Measurements from ENCODE around the gene SCIMP.
"Not testable (repeated sequence)": the region's sequence is repeated elsewhere in the genome, so short reads cannot be mapped to it uniquely, and the experiment has no call there.

Gene SCIMP

DNA sequence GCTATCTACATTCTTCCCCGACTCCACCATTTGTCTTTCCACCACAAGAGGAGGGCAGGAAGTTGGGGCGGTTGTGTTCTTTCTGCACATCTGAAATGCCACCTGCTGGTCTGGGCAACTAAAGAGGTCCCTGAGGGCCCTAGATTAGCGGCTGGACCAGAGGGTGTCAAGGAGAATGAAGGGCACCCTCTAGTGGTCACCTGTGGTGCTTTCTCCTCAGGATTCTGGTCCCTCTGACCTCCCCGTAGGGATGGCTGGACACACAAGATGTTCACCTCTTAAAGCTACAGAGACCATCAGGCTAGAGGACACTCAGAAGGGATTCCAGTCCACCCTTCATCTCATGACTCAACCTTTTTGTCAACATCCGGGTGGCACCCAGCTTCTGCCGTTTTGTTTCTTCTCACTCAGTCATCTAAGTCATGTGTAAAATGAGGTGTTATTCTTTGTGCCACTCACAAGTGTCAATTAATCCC lies 2.9 kb upstream of the SCIMP start:
- DNase-seq (ENCODE audit: low spot score), result peak; percentile 54

- no peak for DNase-seq (ENCODE audit: low spot score)
These were observed 2.4 kb upstream of the SCIMP start for GRCh38 chr17:5236938-5237540.

DNA sequence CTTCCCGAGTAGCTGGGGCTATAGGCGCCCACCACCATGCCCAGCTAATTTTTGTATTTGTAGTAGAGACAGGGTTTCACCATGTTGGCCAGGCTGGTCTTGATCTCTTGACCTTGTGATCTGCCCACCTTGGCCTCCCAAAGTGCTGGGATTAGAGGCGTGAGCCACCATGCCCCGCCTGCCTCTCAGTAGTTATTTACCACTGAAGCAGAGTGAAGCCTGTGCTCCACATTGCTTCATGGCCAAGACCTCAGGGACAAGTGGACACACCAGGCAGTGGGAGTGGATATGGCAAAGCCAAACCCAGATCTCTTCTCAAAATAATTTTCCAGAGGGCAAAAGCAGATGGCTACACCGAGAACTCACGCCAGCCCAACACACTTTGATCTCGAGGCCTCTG lies 1.2 kb downstream of the SCIMP start:
- DNase-seq (ENCODE audit: low spot score), result not testable (repeated sequence)

DNA sequence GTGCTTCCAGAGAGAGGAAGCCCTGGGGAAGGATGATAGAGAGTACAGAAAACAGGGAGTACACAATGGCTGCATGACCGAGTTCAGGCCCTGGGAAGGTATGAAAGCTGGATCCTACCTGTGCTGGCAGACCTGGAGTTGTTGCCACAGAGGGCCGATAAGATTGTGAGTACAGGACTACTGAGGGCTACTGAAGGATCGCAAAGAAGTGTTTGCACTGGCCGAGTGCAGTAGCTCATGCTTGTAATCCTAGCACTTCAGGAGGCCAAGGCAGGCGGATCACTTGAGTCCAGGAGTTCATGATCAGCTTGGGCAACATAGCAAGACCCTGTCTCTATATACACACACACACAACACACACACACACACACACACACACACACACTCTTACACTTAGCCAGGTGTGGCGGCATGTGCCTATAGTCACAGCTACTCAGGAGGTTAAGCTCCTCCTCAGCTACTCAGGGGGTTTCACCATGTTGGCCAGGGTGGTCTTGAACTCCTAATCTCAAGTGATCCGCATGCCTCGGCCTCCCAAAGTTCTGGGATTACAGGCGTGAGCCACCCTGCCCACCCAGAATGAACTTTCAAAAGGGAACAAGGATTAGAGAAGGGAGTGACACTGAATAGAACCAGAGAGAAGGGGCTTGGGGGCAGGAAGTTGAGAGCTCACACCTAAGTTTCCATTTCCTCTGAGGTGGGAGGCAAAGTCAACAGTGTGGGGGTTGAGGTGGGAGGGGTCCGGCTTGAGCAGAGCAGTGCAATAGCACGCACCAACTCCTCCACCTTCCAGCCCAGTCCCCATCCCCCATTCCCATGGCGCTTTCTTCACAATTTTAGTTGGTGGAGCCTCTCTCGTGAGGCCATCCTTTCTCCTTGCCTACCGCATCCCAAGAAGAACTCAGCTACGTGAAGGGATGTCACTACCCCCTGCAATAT lies 7.5 kb downstream of the SCIMP start:
- no peak for DNase-seq (ENCODE audit: low spot score)

- DNase-seq (ENCODE audit: low spot score), result no peak
These were observed 8.8 kb downstream of the SCIMP start for GRCh38 chr17:5225668-5226457.

- not testable (repeated sequence) for DNase-seq (ENCODE audit: low spot score)
These were observed 12.7 kb downstream of the SCIMP start for GRCh38 chr17:5221912-5222311.

DNA sequence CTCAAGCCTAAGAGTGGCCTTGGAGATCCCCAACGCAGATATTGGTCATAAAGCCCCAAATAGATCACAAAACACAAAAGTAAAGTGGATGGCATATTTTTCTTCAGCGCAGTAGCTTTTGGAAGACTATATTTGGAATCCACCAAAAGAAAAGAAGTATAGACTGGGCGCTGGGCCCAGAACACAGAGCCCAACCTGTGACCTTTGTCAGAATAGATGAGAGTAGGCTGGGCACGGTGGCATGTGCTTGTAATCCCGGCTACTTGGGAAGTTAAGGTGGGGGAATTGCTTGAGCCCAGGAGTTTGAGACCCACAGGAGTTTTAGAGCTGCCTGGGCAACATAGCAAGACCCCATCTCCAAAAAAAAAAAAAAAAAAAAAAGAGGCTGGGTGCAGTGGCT lies 14.6 kb downstream of the SCIMP start:
- no peak for DNase-seq (ENCODE audit: low spot score)

- no peak for DNase-seq (ENCODE audit: low spot score)
These were observed 15.1 kb downstream of the SCIMP start for GRCh38 chr17:5219536-5219935.

GRCh38 chr17:5217562-5217961 lies 17.1 kb downstream of the SCIMP start:
- not testable (repeated sequence) for DNase-seq (ENCODE audit: low spot score)

DNA sequence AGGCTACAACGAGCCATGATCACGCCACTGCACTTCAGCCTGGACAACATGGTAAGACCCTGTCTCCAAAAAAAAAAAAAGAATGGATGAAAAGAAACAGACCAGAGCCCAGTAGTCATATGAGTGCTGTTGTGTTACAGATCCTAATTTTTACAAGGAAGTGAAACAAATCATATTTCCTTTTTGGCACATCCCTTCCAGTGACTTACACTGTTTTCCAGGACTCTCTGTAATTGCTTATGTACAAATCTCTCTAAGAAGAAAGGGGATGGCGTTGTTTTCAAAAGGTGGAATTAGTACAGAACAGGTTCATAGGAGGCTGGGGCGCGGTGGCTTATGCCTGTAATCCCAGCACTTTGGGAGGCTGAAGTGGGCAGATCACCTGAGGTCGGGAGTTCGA lies 23.2 kb downstream of the SCIMP start:
- DNase-seq (ENCODE audit: low spot score), result no peak

DNA sequence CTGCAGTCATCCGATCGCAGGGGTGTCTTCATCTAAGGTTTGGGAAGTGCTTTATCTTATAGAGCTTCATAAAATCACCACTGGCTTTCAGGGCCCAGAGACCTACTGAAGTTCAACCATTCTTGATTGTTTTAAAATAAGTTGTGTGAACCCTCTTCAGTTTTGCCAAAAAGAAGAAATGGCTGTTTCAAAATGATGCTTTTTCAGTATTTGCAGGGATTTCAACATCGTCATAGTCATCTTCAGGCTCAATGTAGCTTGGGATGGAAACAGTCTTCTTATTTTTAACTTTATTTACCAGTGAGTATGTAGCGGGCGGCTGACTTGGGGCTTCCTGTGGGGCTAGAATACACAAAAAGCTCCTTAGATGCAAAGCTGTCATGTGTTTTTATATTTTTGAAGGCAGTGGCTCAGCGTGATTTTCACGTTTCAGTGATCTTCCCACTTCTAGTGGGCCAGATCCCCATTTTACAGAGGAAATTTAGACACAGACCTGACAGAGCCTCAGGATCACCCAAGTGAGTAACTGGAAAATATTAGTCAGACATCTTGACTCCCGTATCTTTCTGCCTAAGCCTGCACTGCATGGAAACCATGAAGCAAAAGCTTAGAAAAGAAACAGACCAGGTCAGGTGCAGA lies 23.9 kb downstream of the SCIMP start:
- DNase-seq (ENCODE audit: low spot score), result no peak

- no peak for DNase-seq (ENCODE audit: low spot score)
These were observed 24.6 kb downstream of the SCIMP start for GRCh38 chr17:5210091-5210490.

- no peak for DNase-seq (ENCODE audit: low spot score)
These were observed 25.3 kb downstream of the SCIMP start for GRCh38 chr17:5209396-5209795.

- DNase-seq (ENCODE audit: low spot score), result no peak
These were observed 30.8 kb downstream of the SCIMP start for GRCh38 chr17:5203908-5204294.

DNA sequence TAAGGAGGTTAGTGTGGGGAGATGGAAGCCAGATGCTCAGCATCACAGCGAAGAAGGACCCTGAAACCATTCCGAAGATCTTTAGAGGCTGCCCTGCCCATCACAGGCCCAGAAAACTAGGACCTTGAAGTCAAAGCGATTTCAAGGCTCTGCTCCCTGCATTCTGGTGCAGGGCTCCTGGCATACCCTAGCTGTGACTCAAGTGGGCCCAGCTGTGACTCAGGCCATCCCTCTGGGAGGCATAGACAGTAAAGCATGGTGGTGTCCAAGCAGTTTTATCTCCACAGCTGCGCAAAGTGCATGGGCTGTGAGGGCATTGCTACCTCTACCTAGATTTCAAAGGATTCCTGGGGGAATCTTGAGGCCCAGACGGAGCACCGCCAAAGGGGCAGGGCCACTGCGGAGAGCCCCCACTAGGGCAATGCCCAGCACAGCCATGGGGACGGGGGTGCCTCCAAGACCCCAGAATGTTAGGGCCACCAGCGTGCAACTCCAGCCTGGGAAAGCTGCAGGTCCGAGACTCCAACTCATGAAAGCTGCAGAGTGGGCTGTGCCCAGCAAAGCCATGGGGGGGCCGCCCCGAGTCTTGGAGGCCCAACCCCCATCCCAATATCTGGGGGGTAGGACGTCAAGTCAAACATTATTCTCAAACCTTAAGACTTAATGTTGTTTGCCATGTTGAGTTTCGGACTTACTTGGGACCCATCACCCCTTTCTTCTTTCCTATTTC lies 31.3 kb downstream of the SCIMP start:
- no peak for DNase-seq (ENCODE audit: low spot score)

DNA sequence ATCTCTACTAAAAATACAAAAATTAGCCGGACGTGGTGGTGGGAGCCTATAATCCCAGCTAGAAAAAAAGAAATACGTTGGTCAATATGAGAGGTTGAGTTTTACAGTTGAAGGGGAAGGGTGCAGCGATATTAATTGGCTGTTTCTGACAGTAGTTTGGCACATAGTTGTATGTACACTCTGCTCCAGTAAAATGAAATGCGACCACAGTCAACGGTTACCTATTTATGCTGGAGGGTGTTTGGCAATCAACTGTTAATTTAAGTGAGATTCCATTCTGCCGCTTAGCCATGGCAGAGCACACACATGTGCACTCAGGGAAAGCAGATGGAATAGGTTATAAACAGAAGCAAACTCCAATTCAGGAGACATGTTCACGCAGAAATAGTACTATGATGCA lies 33.6 kb downstream of the SCIMP start:
- no peak for DNase-seq (ENCODE audit: low spot score)

DNA sequence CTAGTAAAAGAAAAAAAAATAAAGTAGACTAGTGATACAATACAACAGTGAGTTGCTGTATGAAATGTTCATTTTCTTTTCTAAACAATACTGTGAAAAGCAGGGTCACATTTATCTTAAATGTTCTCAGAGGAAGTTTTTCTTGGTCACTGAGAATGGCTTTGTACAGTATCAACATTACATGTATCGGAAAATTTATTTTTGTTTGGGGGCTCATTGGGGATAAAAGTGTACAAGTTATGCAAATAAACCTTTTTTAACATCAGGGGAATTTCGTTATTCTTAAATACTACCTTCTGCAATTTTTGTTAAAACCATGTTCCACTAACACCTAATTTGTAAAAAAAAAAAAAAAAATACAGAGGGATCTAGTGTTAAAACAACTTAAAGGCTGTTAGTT lies 34.3 kb downstream of the SCIMP start:
- no peak for DNase-seq (ENCODE audit: low spot score)

GRCh38 chr17:5198472-5198871 lies 36.2 kb downstream of the SCIMP start:
- no peak for DNase-seq (ENCODE audit: low spot score)

GRCh38 chr17:5194346-5194745 lies 40.3 kb downstream of the SCIMP start:
- DNase-seq (ENCODE audit: low spot score), result no peak

- peak; percentile 97 for DNase-seq (ENCODE audit: low spot score)
These were observed 42.9 kb downstream of the SCIMP start, which contains the start of gene ZNF594 for GRCh38 chr17:5191541-5192417. Gene ZNF594 (minus strand): TSS chr17:5191868. CDS start chr17:5184256, 7,612 bp downstream.

Data from D341Med (cell line).